Astrocyte (in vitro differentiated cells and primary cell): ENCODE measurements around the gene ALPG. TPM values are rescaled to one million over a fixed set of nuclear protein-coding genes. Genes with fewer than 3 reads are reported as not detected.
A peak's percentile ranks its signal among the peaks of the same experiment; 100 is the strongest.

ENCODE experiments used
- DNase-seq: peaks from one replicate; pipeline ENCODE4 v3.0.0-alpha.2; 2010; ENCODE audit warnings: low read depth
- FAIRE-seq: peaks from 2 replicates; lab custom pipeline; 2011; peaks lifted over from hg19 to GRCh38; lab: Jason Lieb, UNC
- H2AFZ ChIP-seq: 2 replicates; pipeline ENCODE4 v1.6.0; 2012; ENCODE audit warnings: low read depth, low read length, inconsistent platforms
- H3K27ac ChIP-seq: 2 replicates; pipeline ENCODE4 v1.5.1; 2011; ENCODE audit warnings: low read depth, low read length, inconsistent platforms
- H3K27me3 ChIP-seq: 2 replicates; pipeline ENCODE4 v1.6.0; 2011; ENCODE audit warnings: low read length, inconsistent platforms; ENCODE audit not compliant: insufficient read depth
- H3K36me3 ChIP-seq: 2 replicates; pipeline ENCODE4 v1.5.1; 2011; ENCODE audit warnings: low read length, inconsistent platforms; ENCODE audit not compliant: insufficient read depth
- H3K4me1 ChIP-seq: 2 replicates; pipeline ENCODE4 v1.5.1; 2011; ENCODE audit warnings: low read length, inconsistent platforms; ENCODE audit not compliant: insufficient read depth
- H3K4me2 ChIP-seq: 2 replicates; pipeline ENCODE4 v1.6.0; 2012; ENCODE audit warnings: low read length, inconsistent platforms
- H3K4me3 ChIP-seq: 2 replicates; pipeline ENCODE4 v1.5.1; 2011; ENCODE audit warnings: low read depth, mild to moderate bottlenecking, low read length, inconsistent platforms; ENCODE audit not compliant: insufficient read depth
- H3K79me2 ChIP-seq: 2 replicates; pipeline ENCODE4 v1.6.0; 2012; ENCODE audit warnings: mild to moderate bottlenecking, low read length, inconsistent platforms; ENCODE audit not compliant: insufficient read depth
- H3K9ac ChIP-seq: 2 replicates; pipeline ENCODE4 v1.6.0; 2012; ENCODE audit warnings: mild to moderate bottlenecking, low read length, inconsistent platforms
- H3K9me3 ChIP-seq: 2 replicates; pipeline ENCODE4 v1.5.1; 2012; ENCODE audit warnings: low read depth, mild to moderate bottlenecking, low read length, inconsistent platforms; ENCODE audit not compliant: insufficient read depth
- H4K20me1 ChIP-seq: 2 replicates; pipeline ENCODE4 v1.6.0; 2012; ENCODE audit warnings: low read length, inconsistent platforms; ENCODE audit not compliant: insufficient read depth
- H3K27ac Mint-ChIP-seq: one replicate; pipeline ENCODE4 v1.8.0; 2021; ENCODE audit warnings: mild to moderate bottlenecking, mixed read lengths; ENCODE audit not compliant: unreplicated experiment
- H3K27me3 Mint-ChIP-seq: one replicate; pipeline ENCODE4 v1.8.0; 2021; ENCODE audit warnings: low read depth, mixed read lengths; ENCODE audit not compliant: unreplicated experiment
- H3K36me3 Mint-ChIP-seq: one replicate; pipeline ENCODE4 v1.8.0; 2021; ENCODE audit warnings: low read depth, mixed read lengths; ENCODE audit not compliant: unreplicated experiment
- H3K4me1 Mint-ChIP-seq: one replicate; pipeline ENCODE4 v1.8.0; 2021; ENCODE audit warnings: low read depth, mixed read lengths; ENCODE audit not compliant: unreplicated experiment
- H3K4me3 Mint-ChIP-seq: one replicate; pipeline ENCODE4 v1.8.0; 2021; ENCODE audit warnings: mild to moderate bottlenecking, moderate library complexity, mixed read lengths; ENCODE audit not compliant: unreplicated experiment
- H3K9me3 Mint-ChIP-seq: one replicate; pipeline ENCODE4 v1.8.0; 2021; ENCODE audit warnings: mild to moderate bottlenecking, mixed read lengths; ENCODE audit not compliant: unreplicated experiment
- EZH2 ChIP-seq: IDR thresholded peaks from 2 replicates; pipeline ENCODE4 v1.6.1; 2012; ENCODE audit warnings: mild to moderate bottlenecking, low read length, inconsistent platforms; ENCODE audit not compliant: insufficient read depth
- total RNA-seq: library from RNA; stranded (reverse); gene quantifications from 2 replicates; pipeline ENCODE4 v1.2.1, GENCODE V29; 2021
- TF ChIP-seq, protein P1 (sequence below): IDR thresholded peaks from 2 replicates; pipeline ENCODE4 v1.5.1; 2011; ENCODE audit warnings: low read depth, mild to moderate bottlenecking, inconsistent platforms, low read length, moderate library complexity; ENCODE audit not compliant: insufficient read depth

The ALPG gene
- total RNA-seq, 1 donor from 2014 or later, result 0.27 TPM

DNA sequence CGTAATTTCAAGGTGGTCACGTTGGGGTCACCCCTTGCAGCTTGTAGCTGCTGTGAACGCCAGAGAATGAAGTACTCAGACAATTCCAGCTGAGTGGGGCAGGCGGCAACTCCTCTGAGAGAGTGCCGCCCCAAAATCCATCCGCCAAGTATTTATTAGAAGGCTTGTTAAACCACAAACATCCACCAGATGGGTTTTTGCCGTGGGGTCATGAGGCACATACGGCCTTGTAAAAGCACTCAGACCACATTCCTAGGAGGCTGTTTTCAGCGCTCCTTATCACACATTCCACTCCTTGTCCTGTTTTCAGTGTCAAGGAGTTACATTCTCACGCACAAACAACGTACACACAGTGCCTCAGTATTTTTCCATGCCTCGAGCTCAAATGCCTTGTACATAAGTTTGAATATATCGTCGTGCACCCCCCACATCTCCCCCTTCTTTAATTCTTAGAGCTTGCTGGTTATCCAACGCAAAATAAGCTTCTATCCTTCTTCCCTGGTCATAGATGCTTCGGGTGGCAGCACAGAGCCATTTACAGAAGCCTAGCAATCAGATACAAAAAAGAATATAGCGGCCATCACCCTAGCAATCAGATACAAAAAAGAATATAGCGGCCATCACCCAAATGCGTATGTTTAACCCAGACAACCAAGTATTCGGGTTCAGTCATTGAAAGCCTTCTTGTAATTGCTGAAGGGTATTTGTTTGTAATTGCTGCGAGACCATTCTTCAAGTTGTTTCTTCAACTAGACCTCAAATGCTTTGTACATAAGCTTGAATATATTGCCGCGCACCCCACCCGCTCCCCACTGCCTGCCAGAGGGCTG is 20.8 kb upstream of the ALPG start:
- H3K27me3 ChIP-seq, result peaks cover 50% of the 10 kb centered on the region
- H3K4me3 Mint-ChIP-seq, result peak overlapping the region; percentile 74
- peaks cover 25% of the 10 kb centered on the region for H3K4me1 Mint-ChIP-seq
- H3K9me3 Mint-ChIP-seq, result peaks cover 12% of the 10 kb centered on the region
- H3K27ac ChIP-seq, result peak overlapping the region; percentile 36
- peaks cover 39% of the 10 kb centered on the region for H3K4me1 ChIP-seq
- H3K4me2 ChIP-seq, result peak overlapping the region; percentile 67
- no peaks in the 10 kb centered on the region for H4K20me1 ChIP-seq
- peak overlapping the region; percentile 59 for H2AFZ ChIP-seq
- H3K4me3 ChIP-seq, result peak overlapping the region; percentile 2
- no peaks in the 10 kb centered on the region for H3K36me3 ChIP-seq
- peak; percentile 95 for DNase-seq
- no peaks in the 10 kb centered on the region for H3K9me3 ChIP-seq
- H3K79me2 ChIP-seq, result no peaks in the 10 kb centered on the region
- no peak for FAIRE-seq
- H3K27ac Mint-ChIP-seq, result peak overlapping the region; percentile 80
- H3K9ac ChIP-seq, result peak overlapping the region; percentile 54
- peaks cover 1% of the 10 kb centered on the region for H3K36me3 Mint-ChIP-seq
- TF ChIP-seq, protein P1, sequence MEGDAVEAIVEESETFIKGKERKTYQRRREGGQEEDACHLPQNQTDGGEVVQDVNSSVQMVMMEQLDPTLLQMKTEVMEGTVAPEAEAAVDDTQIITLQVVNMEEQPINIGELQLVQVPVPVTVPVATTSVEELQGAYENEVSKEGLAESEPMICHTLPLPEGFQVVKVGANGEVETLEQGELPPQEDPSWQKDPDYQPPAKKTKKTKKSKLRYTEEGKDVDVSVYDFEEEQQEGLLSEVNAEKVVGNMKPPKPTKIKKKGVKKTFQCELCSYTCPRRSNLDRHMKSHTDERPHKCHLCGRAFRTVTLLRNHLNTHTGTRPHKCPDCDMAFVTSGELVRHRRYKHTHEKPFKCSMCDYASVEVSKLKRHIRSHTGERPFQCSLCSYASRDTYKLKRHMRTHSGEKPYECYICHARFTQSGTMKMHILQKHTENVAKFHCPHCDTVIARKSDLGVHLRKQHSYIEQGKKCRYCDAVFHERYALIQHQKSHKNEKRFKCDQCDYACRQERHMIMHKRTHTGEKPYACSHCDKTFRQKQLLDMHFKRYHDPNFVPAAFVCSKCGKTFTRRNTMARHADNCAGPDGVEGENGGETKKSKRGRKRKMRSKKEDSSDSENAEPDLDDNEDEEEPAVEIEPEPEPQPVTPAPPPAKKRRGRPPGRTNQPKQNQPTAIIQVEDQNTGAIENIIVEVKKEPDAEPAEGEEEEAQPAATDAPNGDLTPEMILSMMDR, result no peak
- no peak for TF ChIP-seq EZH2
- H3K27me3 Mint-ChIP-seq, result peaks cover 30% of the 10 kb centered on the region

GRCh38 chr2:232386490-232386739 is 20.2 kb upstream of the ALPG start:
- Histone ChIP-seq H3K79me2 (no peaks in the 10 kb centered on the region), H3K27me3 (peaks cover 51% of the 10 kb centered on the region), H3K27ac (peak overlapping the region; percentile 36), H3K9me3 (no peaks in the 10 kb centered on the region), H3K4me3 (peak overlapping the region; percentile 42), H3K4me2 (peak overlapping the region; percentile 67), H2AFZ (peak overlapping the region; percentile 59), H4K20me1 (no peaks in the 10 kb centered on the region), H3K9ac (peak overlapping the region; percentile 54), H3K36me3 (no peaks in the 10 kb centered on the region), H3K4me1 (peaks cover 39% of the 10 kb centered on the region)
- H3K9me3 Mint-ChIP-seq, result peaks cover 12% of the 10 kb centered on the region
- TF ChIP-seq, protein P1, result no peak
- no peak for TF ChIP-seq EZH2
- H3K36me3 Mint-ChIP-seq, result peaks cover 1% of the 10 kb centered on the region
- H3K4me1 Mint-ChIP-seq, result peaks cover 27% of the 10 kb centered on the region
- H3K4me3 Mint-ChIP-seq, result peak overlapping the region; percentile 50
- peak overlapping the region; percentile 80 for H3K27ac Mint-ChIP-seq
- DNase-seq, result no peak
- no peak for FAIRE-seq
- peaks cover 32% of the 10 kb centered on the region for H3K27me3 Mint-ChIP-seq
